HAP-1 (cell line): ENCODE measurements around the gene SMC5.
"Not testable (repeated sequence)": the region's sequence is repeated elsewhere in the genome, so short reads cannot be mapped to it uniquely, and the experiment has no call there.

ENCODE experiments used
- DNase-seq, 2 experiments: peaks; one replicate each; pipeline ENCODE4 v3.0.0-alpha.2; 2016 to 2020; ENCODE audit warnings: low spot score in 2 of 2
- H3K27me3 ChIP-seq: fragments of 250-450 bp; sonication (Bioruptor Pico); 2 replicates; pipeline ENCODE4 v1.5.1; 2020; ENCODE audit warnings: low read depth, mild to moderate bottlenecking, moderate library complexity
- H3K36me3 ChIP-seq: fragments of 250-450 bp; sonication (Bioruptor Pico); replicated peaks from 2 replicates; pipeline ENCODE4 v1.5.1; 2020; ENCODE audit warnings: mild to moderate bottlenecking
- H3K4me1 ChIP-seq: fragments of 250-450 bp; sonication (Bioruptor Pico); 2 replicates; pipeline ENCODE4 v1.5.1; 2020; ENCODE audit warnings: mild to moderate bottlenecking
- H3K4me3 ChIP-seq: fragments of 250-450 bp; sonication (Bioruptor Pico); 2 replicates; pipeline ENCODE4 v1.5.1; 2020; ENCODE audit warnings: mild to moderate bottlenecking, moderate library complexity
- H3K9me3 ChIP-seq: fragments of 250-450 bp; sonication (Bioruptor Pico); 2 replicates; pipeline ENCODE4 v1.5.1; 2020; ENCODE audit warnings: mild to moderate bottlenecking, moderate library complexity
- in situ Hi-C: fragments of 300-500 bp; cut with MboI; formaldehyde crosslinking; loops from 3 replicates; pipeline ENCODE4 v1.14.3; 2020; ENCODE audit warnings: low sequenced_read_pairs, inconsistent platforms, mixed read lengths

SMC5 gene

DNA sequence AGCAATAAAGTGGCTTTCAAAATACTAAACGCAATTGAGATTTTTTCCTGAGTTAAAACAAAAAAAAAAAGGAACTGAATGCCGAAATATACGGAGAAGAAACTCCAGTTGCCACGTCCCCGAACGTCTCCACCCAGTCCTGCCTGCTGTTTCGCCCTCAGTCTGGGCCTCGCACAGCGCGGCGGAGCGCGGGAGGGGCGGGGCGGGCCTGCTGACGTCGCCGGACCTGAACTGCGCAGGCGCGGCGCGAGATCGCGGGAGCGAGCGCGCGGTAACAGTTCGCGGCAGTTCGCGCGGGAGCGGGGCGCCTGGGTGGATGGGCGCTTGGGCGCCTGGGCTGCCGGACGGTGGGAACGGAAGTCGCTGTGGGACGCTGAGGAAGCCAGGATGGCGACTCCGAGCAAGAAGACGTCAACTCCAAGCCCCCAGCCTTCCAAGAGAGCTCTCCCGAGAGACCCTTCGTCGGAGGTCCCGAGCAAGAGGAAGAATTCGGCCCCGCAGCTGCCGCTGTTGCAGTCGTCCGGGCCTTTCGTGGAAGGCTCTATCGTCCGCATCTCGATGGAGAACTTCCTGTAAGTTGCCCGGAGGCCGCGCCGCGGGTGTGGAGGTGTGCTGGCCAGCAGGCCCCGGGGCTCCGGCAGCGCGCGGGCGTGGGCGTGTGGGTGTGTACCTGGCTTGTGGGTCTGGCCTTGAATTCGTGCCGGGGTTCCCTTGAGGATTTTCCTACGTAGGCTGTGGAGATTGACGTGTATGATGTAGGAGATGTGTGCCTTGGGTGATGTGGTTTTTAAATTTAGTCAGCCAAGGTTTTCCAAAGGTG lies at the start of gene SMC5:
Gene SMC5, plus strand, starts transcription at position 287 of the 820 bp plus-strand sequence. Its CDS starts 101 bp downstream, at position 388.
- DNase-seq, result peak; percentile 86 to 91
- peak within 1 kb of the TSS; percentile 81 for H3K4me3 ChIP-seq
- no peaks in the 10 kb centered on the region for H3K27me3 ChIP-seq
- no peaks in the 10 kb centered on the region for H3K9me3 ChIP-seq
- in situ Hi-C loops, result no loop called here
- H3K4me1 ChIP-seq, result peaks cover 60% of the 10 kb centered on the region
- H3K36me3 ChIP-seq, result peaks cover 13% of the 10 kb centered on the region; the same call in 1 of the 2 replicates

GRCh38 chr9:70217029-70217428 lies 41.7 kb upstream of the SMC5 start:
- Histone ChIP-seq H3K4me3 (no peak overlapping the region), H3K36me3 (peaks cover 4% of the 10 kb centered on the region; the same call in 1 of the 2 replicates), H3K27me3 (no peaks in the 10 kb centered on the region), H3K4me1 (no peaks in the 10 kb centered on the region), H3K9me3 (no peaks in the 10 kb centered on the region)
- no peak for DNase-seq
- in situ Hi-C loops, result no loop called here

GRCh38 chr9:70218767-70219166 lies 40.0 kb upstream of the SMC5 start:
- in situ Hi-C loops, result no loop called here
- Histone ChIP-seq H3K4me1 (no peaks in the 10 kb centered on the region), H3K27me3 (no peaks in the 10 kb centered on the region), H3K4me3 (no peak overlapping the region), H3K36me3 (no peaks in the 10 kb centered on the region), H3K9me3 (no peaks in the 10 kb centered on the region)
- no peak for DNase-seq

DNA sequence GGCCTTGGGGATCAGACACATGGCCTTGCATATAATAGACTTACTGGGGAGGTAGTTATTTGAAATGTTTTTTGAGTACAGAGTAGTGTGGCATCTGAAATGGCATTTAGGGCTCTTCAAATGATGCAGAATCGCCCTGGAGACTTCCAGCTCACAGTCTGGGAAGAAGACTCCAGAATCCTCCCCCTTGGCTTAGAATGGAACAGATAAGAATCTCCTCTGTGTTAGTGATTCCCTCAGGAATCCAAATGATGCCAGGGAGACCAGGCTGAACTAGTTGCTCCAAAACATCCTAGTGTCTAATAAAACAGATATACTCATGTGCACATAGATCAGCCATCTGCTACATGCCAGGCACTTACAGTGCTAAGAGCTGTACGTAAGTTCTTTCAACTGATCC lies 38.6 kb upstream of the SMC5 start:
- in situ Hi-C loops, result no loop called here
- Histone ChIP-seq H3K4me1 (no peaks in the 10 kb centered on the region), H3K27me3 (no peaks in the 10 kb centered on the region), H3K9me3 (no peaks in the 10 kb centered on the region), H3K36me3 (no peaks in the 10 kb centered on the region), H3K4me3 (no peak overlapping the region)
- DNase-seq, result no peak

- no peaks in the 10 kb centered on the region for H3K4me1 ChIP-seq
- DNase-seq, result no peak
- H3K36me3 ChIP-seq, result no peaks in the 10 kb centered on the region
- no peak overlapping the region for H3K4me3 ChIP-seq
- H3K9me3 ChIP-seq, result no peaks in the 10 kb centered on the region
- in situ Hi-C loops, result no loop called here
- H3K27me3 ChIP-seq, result no peaks in the 10 kb centered on the region
Observed at GRCh38 chr9:70222354-70222753, 36.4 kb upstream of the SMC5 start.

GRCh38 chr9:70228118-70228517 lies 30.7 kb upstream of the SMC5 start:
- no peaks in the 10 kb centered on the region for H3K27me3 ChIP-seq
- no peaks in the 10 kb centered on the region for H3K36me3 ChIP-seq
- H3K4me1 ChIP-seq, result no peaks in the 10 kb centered on the region
- no peak overlapping the region for H3K4me3 ChIP-seq
- no peak for DNase-seq
- H3K9me3 ChIP-seq, result no peaks in the 10 kb centered on the region
- in situ Hi-C loops, result no loop called here

DNA sequence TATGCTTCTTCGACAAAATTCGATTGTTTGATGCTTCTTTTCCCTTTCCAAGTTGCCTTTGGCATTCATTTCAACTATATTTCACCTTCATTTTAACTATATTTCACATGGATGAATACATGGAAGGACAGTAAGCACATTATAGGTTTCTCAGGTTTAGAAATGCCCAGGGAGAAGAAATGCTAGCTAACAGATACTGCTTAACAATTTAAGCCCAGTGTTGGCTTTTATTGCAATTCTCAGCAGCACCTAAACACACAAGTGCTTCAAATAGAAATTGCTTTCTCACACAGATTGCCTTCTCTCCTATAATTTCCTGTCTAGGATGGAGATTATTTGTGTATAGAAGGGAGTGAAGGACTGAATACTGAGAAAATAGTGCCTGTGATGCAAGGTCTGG lies 30.2 kb upstream of the SMC5 start:
- in situ Hi-C loops, result no loop called here
- Histone ChIP-seq H3K4me3 (no peak overlapping the region), H3K9me3 (no peaks in the 10 kb centered on the region), H3K27me3 (no peaks in the 10 kb centered on the region), H3K4me1 (no peaks in the 10 kb centered on the region), H3K36me3 (no peaks in the 10 kb centered on the region)
- no peak for DNase-seq

DNA sequence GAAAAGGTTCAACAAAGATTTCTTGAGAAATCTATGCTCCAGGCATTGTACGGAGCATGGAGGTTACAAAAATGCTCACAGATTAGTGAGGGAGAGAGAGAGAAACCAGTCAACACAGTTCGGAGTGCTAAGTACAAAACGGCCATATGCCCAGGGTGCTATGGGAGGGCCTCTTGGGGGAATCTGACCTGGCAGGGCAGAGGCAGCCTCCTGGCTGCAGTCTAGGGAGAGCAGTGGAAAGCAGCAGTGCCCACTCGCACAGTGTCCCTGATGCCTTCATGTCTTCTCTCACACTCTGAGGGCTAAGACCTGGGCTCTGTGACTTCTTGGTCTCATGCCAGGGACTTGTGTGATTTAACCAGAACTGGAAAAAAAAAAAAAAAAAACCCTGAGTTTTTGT lies 29.8 kb upstream of the SMC5 start:
- Histone ChIP-seq H3K9me3 (no peaks in the 10 kb centered on the region), H3K36me3 (no peaks in the 10 kb centered on the region), H3K27me3 (no peaks in the 10 kb centered on the region), H3K4me3 (no peak overlapping the region), H3K4me1 (no peaks in the 10 kb centered on the region)
- in situ Hi-C loops, result no loop called here
- no peak for DNase-seq

DNA sequence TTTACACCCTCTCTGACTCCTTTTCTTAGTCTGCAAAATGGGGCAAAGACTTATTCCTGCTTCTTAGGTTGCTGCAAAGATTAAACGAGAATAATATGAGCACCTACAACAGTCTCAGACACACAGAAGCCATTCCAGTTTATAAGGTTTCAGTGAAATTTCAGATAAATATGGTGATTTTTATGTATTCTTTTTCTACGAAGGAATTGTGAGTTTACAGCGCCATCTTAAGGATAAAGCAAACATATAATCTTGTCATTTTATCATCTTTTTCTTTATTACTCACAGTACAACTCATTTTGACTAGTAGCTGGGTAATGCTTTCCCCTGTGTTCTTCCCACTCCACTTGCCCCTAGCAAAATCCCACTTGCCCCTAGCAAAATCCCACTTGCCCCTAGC lies 29.2 kb upstream of the SMC5 start:
- Histone ChIP-seq H3K27me3 (no peaks in the 10 kb centered on the region), H3K9me3 (no peaks in the 10 kb centered on the region), H3K4me1 (no peaks in the 10 kb centered on the region), H3K4me3 (no peak overlapping the region), H3K36me3 (no peaks in the 10 kb centered on the region)
- peak in 1 of 2 experiments; percentile 32 for DNase-seq
- in situ Hi-C loops, result no loop called here

DNA sequence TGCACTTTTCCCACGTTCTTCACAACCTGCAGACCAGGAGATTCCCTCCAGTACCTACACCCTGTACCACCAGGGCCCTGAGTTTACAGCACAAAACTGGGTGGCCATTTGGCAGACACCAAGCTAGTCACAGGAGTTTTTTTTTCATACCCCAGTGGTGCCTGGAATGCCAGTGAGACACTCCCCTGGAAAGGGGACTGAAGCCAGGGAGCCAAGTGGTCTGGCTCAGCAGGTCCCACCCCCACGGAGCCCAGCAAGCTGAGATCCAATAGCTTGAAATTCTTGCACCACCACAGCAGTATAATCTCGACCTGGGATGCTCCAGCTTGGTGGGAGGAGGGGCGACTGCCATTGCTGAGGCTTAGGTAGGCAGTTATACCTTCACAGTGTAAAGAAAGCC lies 26.3 kb upstream of the SMC5 start:
- Histone ChIP-seq H3K4me1 (no peaks in the 10 kb centered on the region), H3K4me3 (no peak overlapping the region), H3K27me3 (no peaks in the 10 kb centered on the region), H3K9me3 (no peaks in the 10 kb centered on the region), H3K36me3 (no peaks in the 10 kb centered on the region)
- no peak for DNase-seq
- in situ Hi-C loops, result loop anchor here (10.0 kb wide), 1 partner anchor 268 kb away; no protein-coding TSS in a partner anchor

- H3K36me3 ChIP-seq, H3K4me3 ChIP-seq, H3K4me1 ChIP-seq, H3K9me3 ChIP-seq, H3K27me3 ChIP-seq: not testable (repeated sequence)
- in situ Hi-C loops, result loop anchor here (10.0 kb wide), 1 partner anchor 269 kb away; no protein-coding TSS in a partner anchor
- DNase-seq, result peak in 1 of 2 experiments; percentile 42
Observed at GRCh38 chr9:70234208-70234607, 24.6 kb upstream of the SMC5 start.

DNA sequence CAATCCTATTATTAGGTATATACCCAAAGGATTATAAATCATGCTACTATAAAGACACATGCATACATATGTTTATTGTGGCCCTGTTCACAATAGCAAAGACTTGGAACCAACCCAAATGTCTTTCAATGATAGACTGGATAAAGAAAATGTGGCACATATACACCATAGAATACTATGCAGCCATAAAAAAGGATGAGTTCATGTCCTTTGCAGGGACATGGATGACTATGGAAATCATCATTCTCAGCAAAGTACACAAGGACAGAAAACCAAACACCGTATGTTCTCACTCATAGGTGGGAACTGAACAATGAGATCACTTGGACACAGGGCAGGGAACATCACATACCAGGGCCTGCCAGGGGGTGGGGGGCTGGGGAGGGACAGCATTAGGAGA lies 12.8 kb upstream of the SMC5 start:
- H3K4me3 ChIP-seq, H3K9me3 ChIP-seq, H3K36me3 ChIP-seq, H3K27me3 ChIP-seq, in situ Hi-C loops, H3K4me1 ChIP-seq, DNase-seq: not testable (repeated sequence)

GRCh38 chr9:70250221-70250620 lies 8.6 kb upstream of the SMC5 start:
- no peak overlapping the region for H3K4me3 ChIP-seq
- in situ Hi-C loops, result no loop called here
- peaks cover 16% of the 10 kb centered on the region for H3K4me1 ChIP-seq
- no peaks in the 10 kb centered on the region for H3K9me3 ChIP-seq
- no peaks in the 10 kb centered on the region for H3K27me3 ChIP-seq
- DNase-seq, result no peak
- H3K36me3 ChIP-seq, result no peaks in the 10 kb centered on the region

DNA sequence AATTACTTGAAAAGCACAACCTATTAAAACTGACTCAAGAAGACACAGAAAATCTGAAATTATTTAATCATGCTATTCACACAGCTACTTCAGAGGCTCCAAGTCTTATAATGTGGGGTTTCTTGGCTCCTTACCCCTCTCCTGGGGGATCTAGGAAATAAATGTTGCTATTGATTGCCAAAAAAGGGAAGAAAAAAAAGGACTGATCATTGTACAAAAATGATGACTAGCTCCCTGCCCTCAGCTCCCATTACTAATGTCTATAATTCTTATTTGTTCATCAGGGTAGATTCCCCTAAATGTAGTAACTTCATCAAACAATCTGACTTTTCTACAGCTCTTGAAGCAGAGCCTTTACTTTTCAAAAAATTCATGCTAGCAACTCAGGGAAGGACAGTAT lies 3.3 kb upstream of the SMC5 start:
- H3K4me3 ChIP-seq, result peak overlapping the region; percentile 81
- no peak for DNase-seq
- in situ Hi-C loops, result no loop called here
- H3K9me3 ChIP-seq, result no peaks in the 10 kb centered on the region
- 0 out of 2 replicates have a peak, but pooled peaks cover 6% of the 10 kb centered on the region for H3K36me3 ChIP-seq
- H3K4me1 ChIP-seq, result peaks cover 48% of the 10 kb centered on the region
- H3K27me3 ChIP-seq, result no peaks in the 10 kb centered on the region
